WTC11 (cell line): ENCODE measurements around the gene TTR.

Experiments
- ATF1 ChIP-seq: sonication (generic); formaldehyde crosslinking; IDR thresholded peaks from 2 replicates; pipeline ENCODE4 v1.8.1; 2023; ENCODE audit warnings: mild to moderate bottlenecking, moderate library complexity, missing genetic modification reagents
- CBFB ChIP-seq: sonication (generic); formaldehyde crosslinking; IDR thresholded peaks from 2 replicates; pipeline ENCODE4 v1.8.1; 2022; ENCODE audit warnings: mild to moderate bottlenecking, low read depth, missing genetic modification reagents
- CREB1 ChIP-seq: sonication (generic); formaldehyde crosslinking; IDR thresholded peaks from 2 replicates; pipeline ENCODE4 v1.8.0; 2023; ENCODE audit warnings: mild to moderate bottlenecking, missing genetic modification reagents
- ETV6 ChIP-seq: sonication (generic); formaldehyde crosslinking; IDR thresholded peaks from 2 replicates; pipeline ENCODE4 v1.8.1; 2022; ENCODE audit warnings: mild to moderate bottlenecking, missing genetic modification reagents
- JUN ChIP-seq: sonication (generic); formaldehyde crosslinking; IDR thresholded peaks from 2 replicates; pipeline ENCODE4 v1.8.0; 2023; ENCODE audit warnings: mild to moderate bottlenecking, missing genetic modification reagents
- NR2C2 ChIP-seq: sonication (generic); formaldehyde crosslinking; IDR thresholded peaks from 2 replicates; pipeline ENCODE4 v1.8.0; 2022; ENCODE audit warnings: mild to moderate bottlenecking, missing genetic modification reagents
- PREB ChIP-seq: sonication (generic); formaldehyde crosslinking; IDR thresholded peaks from 2 replicates; pipeline ENCODE4 v1.8.1; 2022; ENCODE audit warnings: mild to moderate bottlenecking, missing genetic modification reagents, moderate library complexity, borderline replicate concordance
- SP1 ChIP-seq: sonication (generic); formaldehyde crosslinking; conservative IDR thresholded peaks from 2 replicates; pipeline ENCODE4 v1.8.1; 2022; ENCODE audit warnings: missing genetic modification reagents
- TCF7 ChIP-seq: sonication (generic); formaldehyde crosslinking; IDR thresholded peaks from 2 replicates; pipeline ENCODE4 v1.8.0; 2022; ENCODE audit warnings: mild to moderate bottlenecking, low read depth, missing genetic modification reagents, moderate library complexity
- TF ChIP-seq, protein P1 (sequence below): fragments of 200-600 bp; IDR thresholded peaks from 2 replicates; pipeline ENCODE4 v1.8.0; 2022; ENCODE audit warnings: antibody characterized with exemption
- TF ChIP-seq, protein P2 (sequence below): sonication (generic); formaldehyde crosslinking; IDR thresholded peaks from 2 replicates; pipeline ENCODE4 v1.8.0; 2022; ENCODE audit warnings: missing genetic modification reagents
- TF ChIP-seq, protein P3 (sequence below): sonication (generic); formaldehyde crosslinking; IDR thresholded peaks from 2 replicates; pipeline ENCODE4 v1.8.1; 2022; ENCODE audit warnings: low read depth, mild to moderate bottlenecking, moderate library complexity, missing genetic modification reagents, borderline replicate concordance
- TF ChIP-seq, protein P4 (sequence below): sonication (generic); formaldehyde crosslinking; IDR thresholded peaks from 2 replicates; pipeline ENCODE4 v1.8.1; 2023; ENCODE audit warnings: mild to moderate bottlenecking, missing genetic modification reagents
- TF ChIP-seq, protein P5 (sequence below): sonication (generic); formaldehyde crosslinking; IDR thresholded peaks from 2 replicates; pipeline ENCODE4 v1.8.0; 2022; ENCODE audit warnings: mild to moderate bottlenecking, missing genetic modification reagents

- TF ChIP-seq, protein P1, sequence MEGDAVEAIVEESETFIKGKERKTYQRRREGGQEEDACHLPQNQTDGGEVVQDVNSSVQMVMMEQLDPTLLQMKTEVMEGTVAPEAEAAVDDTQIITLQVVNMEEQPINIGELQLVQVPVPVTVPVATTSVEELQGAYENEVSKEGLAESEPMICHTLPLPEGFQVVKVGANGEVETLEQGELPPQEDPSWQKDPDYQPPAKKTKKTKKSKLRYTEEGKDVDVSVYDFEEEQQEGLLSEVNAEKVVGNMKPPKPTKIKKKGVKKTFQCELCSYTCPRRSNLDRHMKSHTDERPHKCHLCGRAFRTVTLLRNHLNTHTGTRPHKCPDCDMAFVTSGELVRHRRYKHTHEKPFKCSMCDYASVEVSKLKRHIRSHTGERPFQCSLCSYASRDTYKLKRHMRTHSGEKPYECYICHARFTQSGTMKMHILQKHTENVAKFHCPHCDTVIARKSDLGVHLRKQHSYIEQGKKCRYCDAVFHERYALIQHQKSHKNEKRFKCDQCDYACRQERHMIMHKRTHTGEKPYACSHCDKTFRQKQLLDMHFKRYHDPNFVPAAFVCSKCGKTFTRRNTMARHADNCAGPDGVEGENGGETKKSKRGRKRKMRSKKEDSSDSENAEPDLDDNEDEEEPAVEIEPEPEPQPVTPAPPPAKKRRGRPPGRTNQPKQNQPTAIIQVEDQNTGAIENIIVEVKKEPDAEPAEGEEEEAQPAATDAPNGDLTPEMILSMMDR, result no peak
- TF ChIP-seq, protein P2, sequence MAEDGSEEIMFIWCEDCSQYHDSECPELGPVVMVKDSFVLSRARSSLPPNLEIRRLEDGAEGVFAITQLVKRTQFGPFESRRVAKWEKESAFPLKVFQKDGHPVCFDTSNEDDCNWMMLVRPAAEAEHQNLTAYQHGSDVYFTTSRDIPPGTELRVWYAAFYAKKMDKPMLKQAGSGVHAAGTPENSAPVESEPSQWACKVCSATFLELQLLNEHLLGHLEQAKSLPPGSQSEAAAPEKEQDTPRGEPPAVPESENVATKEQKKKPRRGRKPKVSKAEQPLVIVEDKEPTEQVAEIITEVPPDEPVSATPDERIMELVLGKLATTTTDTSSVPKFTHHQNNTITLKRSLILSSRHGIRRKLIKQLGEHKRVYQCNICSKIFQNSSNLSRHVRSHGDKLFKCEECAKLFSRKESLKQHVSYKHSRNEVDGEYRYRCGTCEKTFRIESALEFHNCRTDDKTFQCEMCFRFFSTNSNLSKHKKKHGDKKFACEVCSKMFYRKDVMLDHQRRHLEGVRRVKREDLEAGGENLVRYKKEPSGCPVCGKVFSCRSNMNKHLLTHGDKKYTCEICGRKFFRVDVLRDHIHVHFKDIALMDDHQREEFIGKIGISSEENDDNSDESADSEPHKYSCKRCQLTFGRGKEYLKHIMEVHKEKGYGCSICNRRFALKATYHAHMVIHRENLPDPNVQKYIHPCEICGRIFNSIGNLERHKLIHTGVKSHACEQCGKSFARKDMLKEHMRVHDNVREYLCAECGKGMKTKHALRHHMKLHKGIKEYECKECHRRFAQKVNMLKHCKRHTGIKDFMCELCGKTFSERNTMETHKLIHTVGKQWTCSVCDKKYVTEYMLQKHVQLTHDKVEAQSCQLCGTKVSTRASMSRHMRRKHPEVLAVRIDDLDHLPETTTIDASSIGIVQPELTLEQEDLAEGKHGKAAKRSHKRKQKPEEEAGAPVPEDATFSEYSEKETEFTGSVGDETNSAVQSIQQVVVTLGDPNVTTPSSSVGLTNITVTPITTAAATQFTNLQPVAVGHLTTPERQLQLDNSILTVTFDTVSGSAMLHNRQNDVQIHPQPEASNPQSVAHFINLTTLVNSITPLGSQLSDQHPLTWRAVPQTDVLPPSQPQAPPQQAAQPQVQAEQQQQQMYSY (CRISPR knock-in tag), result no peak
- TF ChIP-seq CBFB (CRISPR knock-in tag) (no peak), TCF7 (CRISPR knock-in tag) (no peak), SP1 (CRISPR knock-in tag) (no peak), NR2C2 (CRISPR knock-in tag) (no peak), JUN (CRISPR knock-in tag) (no peak), ETV6 (no peak), ATF1 (CRISPR knock-in tag) (no peak), PREB (CRISPR knock-in tag) (no peak), CREB1 (no peak)
- TF ChIP-seq, protein P3, sequence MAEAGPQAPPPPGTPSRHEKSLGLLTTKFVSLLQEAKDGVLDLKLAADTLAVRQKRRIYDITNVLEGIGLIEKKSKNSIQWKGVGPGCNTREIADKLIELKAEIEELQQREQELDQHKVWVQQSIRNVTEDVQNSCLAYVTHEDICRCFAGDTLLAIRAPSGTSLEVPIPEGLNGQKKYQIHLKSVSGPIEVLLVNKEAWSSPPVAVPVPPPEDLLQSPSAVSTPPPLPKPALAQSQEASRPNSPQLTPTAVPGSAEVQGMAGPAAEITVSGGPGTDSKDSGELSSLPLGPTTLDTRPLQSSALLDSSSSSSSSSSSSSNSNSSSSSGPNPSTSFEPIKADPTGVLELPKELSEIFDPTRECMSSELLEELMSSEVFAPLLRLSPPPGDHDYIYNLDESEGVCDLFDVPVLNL (CRISPR knock-in tag), result no peak
- TF ChIP-seq, protein P4, sequence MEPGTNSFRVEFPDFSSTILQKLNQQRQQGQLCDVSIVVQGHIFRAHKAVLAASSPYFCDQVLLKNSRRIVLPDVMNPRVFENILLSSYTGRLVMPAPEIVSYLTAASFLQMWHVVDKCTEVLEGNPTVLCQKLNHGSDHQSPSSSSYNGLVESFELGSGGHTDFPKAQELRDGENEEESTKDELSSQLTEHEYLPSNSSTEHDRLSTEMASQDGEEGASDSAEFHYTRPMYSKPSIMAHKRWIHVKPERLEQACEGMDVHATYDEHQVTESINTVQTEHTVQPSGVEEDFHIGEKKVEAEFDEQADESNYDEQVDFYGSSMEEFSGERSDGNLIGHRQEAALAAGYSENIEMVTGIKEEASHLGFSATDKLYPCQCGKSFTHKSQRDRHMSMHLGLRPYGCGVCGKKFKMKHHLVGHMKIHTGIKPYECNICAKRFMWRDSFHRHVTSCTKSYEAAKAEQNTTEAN (CRISPR knock-in tag), result no peak
- TF ChIP-seq, protein P5, sequence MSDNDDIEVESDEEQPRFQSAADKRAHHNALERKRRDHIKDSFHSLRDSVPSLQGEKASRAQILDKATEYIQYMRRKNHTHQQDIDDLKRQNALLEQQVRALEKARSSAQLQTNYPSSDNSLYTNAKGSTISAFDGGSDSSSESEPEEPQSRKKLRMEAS (CRISPR knock-in tag), result no peak
Measured at GRCh38 chr18:31592506-31593157, 955 bp downstream of the TTR start.
